Vagina (tissue), 2 donors: ENCODE results near the gene AGPAT4.

ENCODE experiments used
- POLR2A ChIP-seq, 2 donors: fragments of 450-650 bp; IDR thresholded peaks; one replicate each; pipeline ENCODE4 v1.6.1; 2017; ENCODE audit warnings: antibody characterized with exemption in 2 of 2, mild to moderate bottlenecking in 2 of 2, moderate library complexity in 2 of 2
- POLR2AphosphoS5 ChIP-seq, 2 donors: sonication (generic); formaldehyde crosslinking; IDR thresholded peaks; one replicate each; pipeline ENCODE4 v1.9.0; 2017; ENCODE audit warnings: antibody characterized with exemption in 2 of 2, mild to moderate bottlenecking in 2 of 2, low read depth in 1 of 2; ENCODE audit not compliant: insufficient read depth in 1 of 2
- TF ChIP-seq, protein P1 (sequence below), 3 experiments: fragments of 450-650 bp in 2 of 3; fragments of 200-600 bp in 1 of 3; sonication (generic) in 1 of 3; IDR thresholded peaks; one replicate each; pipeline ENCODE4 v1.5.1; 2017 to 2019; ENCODE audit warnings: antibody characterized with exemption in 3 of 3, mild to moderate bottlenecking in 2 of 3, moderate library complexity in 2 of 3

DNA sequence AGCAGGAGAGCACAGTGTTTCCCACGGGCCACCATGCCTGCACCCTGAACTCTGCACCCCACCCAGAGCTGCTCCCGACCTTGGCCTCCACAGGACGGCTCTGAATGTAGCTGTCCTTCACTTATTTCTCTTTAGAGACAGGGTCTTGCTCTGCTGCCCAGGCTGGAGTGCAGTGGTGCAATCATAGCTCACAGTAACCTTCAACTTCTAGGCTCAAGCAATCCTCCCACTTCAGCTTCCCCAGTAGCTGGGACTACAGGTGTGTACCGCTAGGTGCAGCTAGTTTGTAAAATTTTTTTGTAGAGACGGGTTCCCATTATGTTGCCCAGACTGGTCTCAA is 130.9 kb downstream of the AGPAT4 start:
- TF ChIP-seq, protein P1, sequence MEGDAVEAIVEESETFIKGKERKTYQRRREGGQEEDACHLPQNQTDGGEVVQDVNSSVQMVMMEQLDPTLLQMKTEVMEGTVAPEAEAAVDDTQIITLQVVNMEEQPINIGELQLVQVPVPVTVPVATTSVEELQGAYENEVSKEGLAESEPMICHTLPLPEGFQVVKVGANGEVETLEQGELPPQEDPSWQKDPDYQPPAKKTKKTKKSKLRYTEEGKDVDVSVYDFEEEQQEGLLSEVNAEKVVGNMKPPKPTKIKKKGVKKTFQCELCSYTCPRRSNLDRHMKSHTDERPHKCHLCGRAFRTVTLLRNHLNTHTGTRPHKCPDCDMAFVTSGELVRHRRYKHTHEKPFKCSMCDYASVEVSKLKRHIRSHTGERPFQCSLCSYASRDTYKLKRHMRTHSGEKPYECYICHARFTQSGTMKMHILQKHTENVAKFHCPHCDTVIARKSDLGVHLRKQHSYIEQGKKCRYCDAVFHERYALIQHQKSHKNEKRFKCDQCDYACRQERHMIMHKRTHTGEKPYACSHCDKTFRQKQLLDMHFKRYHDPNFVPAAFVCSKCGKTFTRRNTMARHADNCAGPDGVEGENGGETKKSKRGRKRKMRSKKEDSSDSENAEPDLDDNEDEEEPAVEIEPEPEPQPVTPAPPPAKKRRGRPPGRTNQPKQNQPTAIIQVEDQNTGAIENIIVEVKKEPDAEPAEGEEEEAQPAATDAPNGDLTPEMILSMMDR (IDR thresholded peaks at IDR 0.05) = no peak
- TF ChIP-seq POLR2A (IDR thresholded peaks at IDR 0.05) (no peak), POLR2AphosphoS5 (IDR thresholded peaks at IDR 0.05; ENCODE audit: insufficient read depth in 1 of 2, low read depth in 1 of 2) (no peak)
